Amniotic stem cell (primary cell): ENCODE results near the gene CT45A1.
"Not testable (repeated sequence)": the region's sequence is repeated elsewhere in the genome, so short reads cannot be mapped to it uniquely, and the experiment has no call there.

Experiments used
- DNase-seq: peaks from one replicate; lab custom pipeline; 2025; lab: John Stamatoyannopoulos, UW

The CT45A1 gene

DNA sequence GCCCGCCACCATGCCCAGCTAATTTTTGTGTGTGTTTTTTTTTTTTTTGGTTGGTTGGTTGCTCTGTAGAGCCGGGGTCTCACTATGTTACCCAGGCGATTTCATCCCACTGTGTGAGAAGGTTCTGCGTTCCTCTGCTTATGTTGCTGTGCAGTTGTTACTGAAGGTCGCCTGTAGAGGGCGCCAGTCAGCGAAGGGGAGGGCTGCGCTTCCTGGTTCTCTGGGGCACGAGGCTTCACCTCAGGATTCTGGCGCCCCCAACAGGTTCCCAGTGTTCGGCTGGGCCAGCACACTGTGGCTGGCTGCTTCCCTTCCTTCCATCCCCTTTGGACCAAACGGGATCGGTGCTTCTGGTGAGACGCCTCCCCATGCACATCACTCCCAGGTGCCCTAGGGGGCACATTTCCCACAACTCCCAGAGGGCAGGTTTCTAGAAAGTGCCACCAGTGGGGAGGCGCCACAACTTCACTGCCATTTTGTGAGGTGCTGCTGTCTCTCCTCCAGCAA, at the start of gene CT45A1:
TSS of gene CT45A1 (plus strand) at position 457 of the 507 bp plus-strand sequence. CDS start 5,302 bp downstream, outside the sequence.
- DNase-seq, result not testable (repeated sequence)

- DNase-seq, result not testable (repeated sequence)
Measured at GRCh38 chrX:135672979-135673378, 40.5 kb upstream of the CT45A1 start.

DNA sequence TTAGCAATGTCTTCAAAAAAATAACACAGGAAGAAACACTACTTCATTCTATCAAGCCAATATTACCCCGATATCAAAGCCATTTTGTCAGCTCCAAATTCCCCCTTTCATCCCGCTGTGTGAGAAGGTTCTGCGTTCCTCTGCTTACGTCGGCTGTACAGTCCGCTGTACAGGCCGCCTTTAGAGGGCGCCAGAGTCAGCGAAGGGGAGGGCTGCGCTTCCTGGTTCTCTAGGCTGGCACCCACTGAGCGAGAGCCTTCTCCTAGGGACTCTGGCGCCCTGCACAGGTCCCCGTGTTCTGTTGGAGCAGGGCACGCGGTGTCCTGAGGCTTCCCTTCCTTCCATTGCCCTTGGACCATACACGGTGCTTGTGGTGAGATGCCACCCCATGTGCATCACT, 25.3 kb upstream of the CT45A1 start:
- DNase-seq, result no peak

- no peak for DNase-seq
Measured at GRCh38 chrX:135695471-135695870, 18.0 kb upstream of the CT45A1 start.

- no peak for DNase-seq
Measured at GRCh38 chrX:135697601-135698000, 15.8 kb upstream of the CT45A1 start.

DNA sequence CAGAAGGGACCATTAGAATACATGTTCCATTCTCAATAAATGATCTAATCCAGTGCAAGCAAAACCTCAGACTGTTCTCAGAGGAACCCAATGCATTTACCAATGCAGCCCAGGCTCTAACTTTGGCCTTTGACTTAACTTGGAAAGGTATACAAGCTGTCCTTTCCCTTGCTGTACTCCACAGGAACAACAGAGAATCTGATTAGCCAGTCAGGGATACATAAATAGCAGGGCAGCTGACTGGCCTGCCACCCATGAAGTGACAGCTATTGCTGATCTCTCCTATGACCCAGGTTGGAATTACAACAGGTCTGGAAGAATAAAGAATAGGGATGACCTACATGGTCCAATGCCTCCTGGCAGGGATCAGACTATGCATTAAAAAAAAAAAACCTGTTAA, 14.5 kb upstream of the CT45A1 start:
- no peak for DNase-seq

GRCh38 chrX:135707880-135708279, 5.6 kb upstream of the CT45A1 start:
- DNase-seq, result no peak

GRCh38 chrX:135713795-135714194, 356 bp downstream of the CT45A1 start:
- DNase-seq, result no peak

DNA sequence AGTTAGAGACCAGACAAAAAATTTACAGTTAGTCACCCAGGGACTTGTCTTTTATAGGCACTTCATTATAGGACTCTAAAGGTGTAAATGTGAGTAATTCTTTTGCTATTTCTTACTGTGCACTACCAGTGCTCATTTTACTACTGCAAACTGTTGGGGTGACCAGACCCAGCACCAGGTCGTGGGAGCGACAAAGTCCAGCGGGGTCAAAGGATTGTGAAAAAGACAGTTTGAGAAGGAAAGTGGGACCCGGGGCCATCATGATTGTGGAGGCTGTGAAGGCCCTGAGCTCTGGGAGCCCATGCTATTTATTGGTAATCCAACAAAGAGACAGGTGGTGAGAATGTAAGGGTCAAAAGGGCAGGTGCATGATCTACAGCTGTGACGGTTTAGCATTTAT, 21.2 kb downstream of the CT45A1 start:
- DNase-seq, result not testable (repeated sequence)

DNA sequence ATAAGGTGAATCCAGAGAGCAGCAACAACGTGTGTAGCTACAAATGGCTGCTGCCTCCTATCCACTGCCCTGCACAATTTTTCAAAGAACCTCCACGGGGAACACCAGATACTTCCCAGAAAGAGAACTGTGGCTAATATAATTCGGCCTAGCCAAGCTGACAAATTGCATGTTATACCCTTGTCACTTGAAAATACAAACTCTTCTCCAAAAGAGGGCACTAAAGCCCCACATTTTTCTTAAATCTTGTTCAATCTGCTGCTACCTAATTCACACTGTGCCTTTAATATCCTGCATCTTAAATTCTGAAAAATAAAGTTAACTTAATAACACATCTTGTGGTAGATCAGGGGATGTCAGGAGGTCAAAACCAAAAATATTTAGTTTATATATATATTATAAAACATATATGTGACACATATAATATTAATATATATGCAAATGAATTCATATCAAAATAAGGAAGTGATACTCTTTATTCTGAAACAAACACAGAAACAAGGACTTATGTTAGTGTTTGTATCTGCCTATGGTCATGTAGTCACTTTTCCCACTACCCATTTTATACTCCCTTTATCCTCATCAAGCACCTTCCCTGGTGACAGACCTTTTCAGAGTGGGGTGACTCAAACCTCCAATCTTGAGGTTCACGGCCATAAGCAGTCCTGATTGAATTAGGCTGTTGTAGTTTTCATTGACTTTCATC, 24.1 kb downstream of the CT45A1 start:
- DNase-seq, result no peak

- no peak for DNase-seq
Measured at GRCh38 chrX:135740681-135741149, 27.3 kb downstream of the CT45A1 start.

DNA sequence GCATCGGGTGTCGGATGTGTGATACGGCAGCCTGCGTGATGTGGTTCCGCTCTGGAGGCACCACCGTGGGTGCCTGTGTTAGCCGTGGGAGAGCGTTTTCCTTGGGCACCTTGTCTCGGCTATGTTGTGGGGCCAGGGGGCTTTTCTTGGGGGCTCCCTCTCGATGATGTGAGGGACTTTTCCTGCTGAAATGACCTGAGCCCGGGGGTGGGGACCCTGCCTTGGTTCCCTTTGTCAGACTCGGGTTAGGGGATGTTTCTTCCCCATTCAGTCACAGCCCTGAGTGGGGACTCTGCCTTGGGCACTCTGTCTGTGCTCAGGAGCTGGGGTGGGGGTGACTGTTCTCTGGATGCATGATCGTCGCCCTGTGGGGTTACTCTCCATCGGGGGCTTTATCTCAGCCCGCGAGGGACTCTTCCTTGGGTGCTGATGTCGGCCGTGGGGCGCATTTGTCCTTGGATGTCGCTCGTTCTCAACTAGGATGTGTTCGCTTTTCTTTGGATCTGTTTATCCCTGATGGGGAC, 27.8 kb downstream of the CT45A1 start:
- no peak for DNase-seq

GRCh38 chrX:135744739-135745138, 31.3 kb downstream of the CT45A1 start:
- DNase-seq, result not testable (repeated sequence)

DNA sequence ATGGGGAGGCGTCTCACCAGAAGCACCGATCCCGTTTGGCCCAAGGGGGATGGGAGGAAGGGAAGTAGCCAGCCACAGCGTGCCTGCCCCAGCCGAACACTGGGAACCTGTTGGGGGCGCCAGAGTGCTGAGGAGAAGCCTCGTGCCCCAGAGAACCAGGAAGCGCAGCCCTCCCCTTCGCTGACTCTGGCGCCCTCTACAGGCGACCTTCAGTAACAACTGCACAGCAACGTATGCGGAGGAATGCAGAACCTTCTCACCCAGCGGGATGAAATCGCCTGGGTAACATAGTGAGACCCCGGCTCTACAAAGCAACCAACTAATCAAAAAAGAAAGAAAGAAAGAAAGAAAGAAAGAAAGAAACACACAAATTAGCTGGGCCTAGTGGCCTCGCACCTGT, 54.7 kb downstream of the CT45A1 start, which contains the start of gene CT45A3:
TSS of gene CT45A3 (minus strand) at position 101 of the 400 bp plus-strand sequence. CDS start 3,747 bp downstream, outside the sequence.
- not testable (repeated sequence) for DNase-seq
